ENCODE results near the gene AMZ1.

AMZ1 gene, protein sequence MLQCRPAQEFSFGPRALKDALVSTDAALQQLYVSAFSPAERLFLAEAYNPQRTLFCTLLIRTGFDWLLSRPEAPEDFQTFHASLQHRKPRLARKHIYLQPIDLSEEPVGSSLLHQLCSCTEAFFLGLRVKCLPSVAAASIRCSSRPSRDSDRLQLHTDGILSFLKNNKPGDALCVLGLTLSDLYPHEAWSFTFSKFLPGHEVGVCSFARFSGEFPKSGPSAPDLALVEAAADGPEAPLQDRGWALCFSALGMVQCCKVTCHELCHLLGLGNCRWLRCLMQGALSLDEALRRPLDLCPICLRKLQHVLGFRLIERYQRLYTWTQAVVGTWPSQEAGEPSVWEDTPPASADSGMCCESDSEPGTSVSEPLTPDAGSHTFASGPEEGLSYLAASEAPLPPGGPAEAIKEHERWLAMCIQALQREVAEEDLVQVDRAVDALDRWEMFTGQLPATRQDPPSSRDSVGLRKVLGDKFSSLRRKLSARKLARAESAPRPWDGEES

DNA sequence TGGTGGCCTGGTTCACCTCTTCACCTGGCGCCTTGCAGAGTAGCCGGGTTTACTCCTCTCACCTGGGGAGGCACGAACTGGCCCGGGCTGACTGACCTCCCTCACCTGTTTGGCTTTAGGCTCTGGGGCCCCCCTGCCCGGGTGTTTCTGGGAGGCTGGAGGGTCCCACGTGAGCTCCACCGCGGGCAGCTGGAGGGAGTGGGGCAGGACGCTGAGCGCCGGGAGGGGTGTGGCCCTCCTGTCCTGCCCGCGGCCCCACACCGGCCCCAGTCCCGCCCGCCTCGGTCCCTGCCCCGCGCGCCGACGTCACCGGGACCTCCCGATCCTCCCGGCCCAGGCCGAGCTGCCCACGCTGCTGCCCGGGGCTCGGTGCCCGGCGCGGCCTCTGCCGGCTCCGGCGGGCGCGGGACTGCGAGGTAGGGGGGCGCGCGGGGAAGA, at the start of gene AMZ1:
Gene AMZ1, plus strand, starts transcription at position 322 of the 438 bp plus-strand sequence. CDS start 12,250 bp downstream, outside the sequence.
- DNase-seq (ENCODE audit: low read depth in 2 of 2) = no peak

DNA sequence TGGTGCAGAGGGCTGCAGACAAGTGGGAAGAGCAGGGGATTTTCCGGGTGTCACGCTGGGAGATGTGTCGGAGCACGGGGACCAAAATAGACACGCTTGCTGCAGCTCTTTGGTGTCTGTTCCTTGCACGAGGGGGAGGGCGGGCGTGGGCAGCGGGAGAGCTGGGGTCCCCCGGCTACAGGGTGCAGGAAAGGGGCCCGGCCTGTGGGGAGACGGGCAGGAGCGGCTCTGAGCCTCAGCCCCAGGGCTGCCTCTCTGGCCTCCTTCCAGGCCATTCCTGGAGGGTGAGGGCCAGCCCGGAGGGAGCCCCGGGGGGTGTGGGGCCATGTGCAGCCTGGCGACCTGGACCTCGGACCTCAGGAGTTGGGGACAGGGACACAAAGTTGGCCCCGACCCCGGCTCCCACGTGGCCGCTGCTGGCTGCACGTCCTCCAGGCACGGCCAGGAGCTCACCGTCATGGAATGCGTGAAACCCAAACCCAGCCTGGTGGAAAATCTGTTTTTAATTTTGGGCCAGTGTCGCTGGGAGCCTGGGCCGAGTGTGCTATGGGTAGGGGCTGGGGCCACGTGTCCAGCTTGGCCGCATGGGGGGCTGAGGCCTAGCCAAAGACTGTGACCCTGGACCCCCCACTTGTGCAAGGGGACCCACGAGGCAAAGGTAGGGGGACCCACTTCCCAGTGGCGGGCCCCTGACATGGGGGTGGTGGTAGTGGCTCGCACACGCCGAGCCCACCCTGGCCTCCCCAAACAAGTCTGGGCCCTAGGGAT, 49.6 kb upstream of the AMZ1 start:
- no peak for DNase-seq (ENCODE audit: low read depth in 2 of 2)

DNA sequence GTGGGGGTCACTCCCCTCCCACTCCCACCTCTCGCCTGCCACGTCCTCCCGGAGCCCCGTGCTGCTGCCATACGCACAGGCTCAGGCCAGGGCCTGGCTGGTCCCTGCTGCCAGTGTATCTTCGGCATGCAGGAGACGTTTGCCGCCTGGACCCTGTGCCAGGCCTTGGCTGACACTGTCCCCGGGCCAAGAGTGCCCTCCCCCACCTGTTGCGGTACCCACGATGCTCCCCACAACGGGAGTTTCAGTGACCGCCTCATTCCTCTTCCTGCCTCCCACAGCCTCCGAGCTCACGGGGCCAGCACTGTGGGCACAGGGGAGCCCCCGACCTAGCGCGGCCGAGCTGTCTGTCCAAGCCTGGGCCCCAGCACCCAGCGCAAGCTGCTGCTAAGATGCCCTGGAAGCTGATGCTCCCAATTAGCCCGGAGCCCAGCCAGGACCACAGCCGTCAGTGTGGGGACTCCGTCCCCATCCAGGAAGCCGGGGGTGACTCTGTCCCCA, 48.8 kb upstream of the AMZ1 start:
- no peak for DNase-seq (ENCODE audit: low read depth in 2 of 2)

DNA sequence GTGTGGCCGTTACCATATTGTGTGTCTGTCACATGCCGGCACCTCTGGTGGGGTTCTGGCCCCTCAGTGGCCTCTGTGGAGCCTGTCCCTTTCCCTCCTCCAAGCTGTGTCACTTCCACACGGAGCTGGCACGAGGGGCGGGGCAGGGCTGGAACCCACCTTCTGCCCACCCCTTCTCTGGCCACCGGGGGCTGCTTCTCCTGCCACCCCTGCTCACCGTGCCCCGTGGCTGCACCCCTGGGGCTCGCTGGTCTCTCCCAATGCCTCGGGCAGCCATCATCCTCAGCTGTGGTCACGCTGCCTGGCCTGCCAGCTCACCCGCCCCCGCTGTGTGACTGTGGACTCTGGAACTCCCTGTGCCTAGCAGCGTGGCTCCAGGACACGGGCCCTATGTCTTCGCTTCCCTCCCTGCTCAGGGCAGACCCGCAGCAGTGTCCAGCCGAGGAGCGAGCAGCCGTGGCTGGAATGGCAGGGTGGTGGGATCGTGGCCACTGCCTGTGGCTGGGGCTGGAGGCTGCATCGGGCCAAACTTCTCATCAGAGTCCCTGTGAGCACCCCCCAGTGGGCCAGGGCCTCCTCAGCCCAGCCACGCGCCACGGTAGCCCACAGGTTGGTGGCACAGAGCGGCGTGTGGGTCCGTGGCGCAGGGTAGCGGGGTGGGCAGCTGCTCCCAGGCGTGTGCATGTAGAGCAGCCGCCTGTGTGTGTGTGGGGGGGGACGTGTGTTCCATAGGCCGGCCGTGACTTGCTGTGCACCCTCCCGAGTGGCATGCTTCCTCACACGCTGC, 48.1 kb upstream of the AMZ1 start:
- DNase-seq (ENCODE audit: low read depth in 2 of 2) = no peak

- no peak for DNase-seq (ENCODE audit: low read depth in 2 of 2)
Observed at GRCh38 chr7:2640482-2640830, 47.5 kb upstream of the AMZ1 start.

DNA sequence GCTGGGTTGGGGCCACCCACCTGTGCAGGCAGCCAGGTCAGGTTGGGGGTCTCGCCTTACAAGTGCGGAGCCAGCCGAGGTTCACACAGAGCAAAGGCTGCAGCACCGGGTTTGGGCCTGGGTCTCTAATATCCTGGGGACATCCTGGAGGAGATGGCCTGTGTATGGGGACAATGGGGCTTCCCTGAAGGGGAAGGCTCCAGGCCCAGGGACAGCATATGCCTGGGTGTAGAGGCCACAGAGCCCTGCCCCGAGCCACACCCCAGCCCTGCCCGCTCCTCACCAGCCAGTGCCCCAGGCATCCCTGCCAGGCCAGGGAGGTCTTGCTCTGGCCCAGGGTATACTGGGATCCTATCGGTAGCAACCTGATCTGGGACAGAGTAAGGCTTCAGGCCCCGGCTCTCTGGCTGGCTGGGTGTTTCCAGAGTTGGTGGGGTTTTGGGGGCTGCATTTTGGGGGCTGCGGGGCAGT, 47.1 kb upstream of the AMZ1 start:
- no peak for DNase-seq (ENCODE audit: low read depth in 2 of 2)

- no peak for DNase-seq (ENCODE audit: low read depth in 2 of 2)
Observed at GRCh38 chr7:2641406-2642393, 46.3 kb upstream of the AMZ1 start.

DNA sequence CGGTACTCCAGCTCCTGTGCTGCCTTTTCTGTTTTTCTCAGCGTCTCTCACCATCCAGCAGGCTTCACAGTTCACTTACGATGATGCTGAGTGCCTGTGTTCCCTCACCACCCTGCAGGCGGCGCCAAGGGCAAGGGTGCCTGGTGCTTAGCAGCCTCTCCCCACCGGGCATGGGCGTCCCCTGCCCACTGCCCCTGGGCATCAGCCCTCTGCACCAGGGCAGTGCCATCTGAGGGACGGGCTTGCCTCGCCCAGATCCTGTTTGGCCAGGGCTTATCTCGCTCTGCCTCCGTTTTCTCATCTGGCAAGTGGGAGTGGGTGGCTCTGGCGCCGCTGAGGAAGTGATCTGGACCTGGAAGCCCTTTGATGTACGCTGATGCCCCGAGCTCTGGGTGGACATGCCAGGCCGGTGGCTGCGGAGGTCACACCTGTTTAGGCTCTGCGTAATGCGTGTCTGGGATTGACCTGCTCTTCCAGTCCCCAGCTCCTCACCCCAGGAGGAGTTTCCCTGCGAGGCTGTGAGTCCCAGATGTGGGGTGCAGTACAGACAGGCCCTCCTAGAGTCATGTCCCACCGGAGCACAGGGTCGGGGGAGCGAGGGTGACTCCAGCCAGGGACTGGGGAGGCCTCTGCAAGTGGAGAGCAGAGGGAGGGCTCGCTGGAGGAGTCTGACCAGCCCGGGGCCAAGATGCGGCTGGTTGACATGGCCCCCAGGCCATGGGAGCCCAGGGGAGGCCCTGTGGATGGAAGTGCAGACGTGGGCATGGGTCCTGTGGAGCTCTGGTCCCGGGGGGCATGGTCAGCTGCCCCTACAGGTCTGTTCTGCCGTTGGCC, 44.4 kb upstream of the AMZ1 start:
- no peak for DNase-seq (ENCODE audit: low read depth in 2 of 2)

DNA sequence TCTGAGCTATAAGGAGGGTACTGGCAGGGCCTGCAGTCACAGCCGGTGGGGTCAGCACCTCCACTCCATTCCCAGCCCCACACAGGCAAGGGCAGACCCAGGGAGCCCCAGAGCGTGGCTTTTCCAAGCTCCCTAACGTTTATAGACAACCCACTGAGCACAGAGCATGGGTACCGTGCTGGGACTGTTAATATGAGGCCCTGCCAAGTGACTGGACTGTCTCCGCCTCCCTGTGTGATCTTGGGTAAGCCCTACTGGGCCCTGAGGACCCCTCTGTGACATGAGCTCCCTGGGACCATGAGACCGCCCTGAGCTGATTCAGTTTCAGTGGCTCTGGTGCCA, 43.8 kb upstream of the AMZ1 start:
- DNase-seq (ENCODE audit: low read depth in 2 of 2) = no peak

DNA sequence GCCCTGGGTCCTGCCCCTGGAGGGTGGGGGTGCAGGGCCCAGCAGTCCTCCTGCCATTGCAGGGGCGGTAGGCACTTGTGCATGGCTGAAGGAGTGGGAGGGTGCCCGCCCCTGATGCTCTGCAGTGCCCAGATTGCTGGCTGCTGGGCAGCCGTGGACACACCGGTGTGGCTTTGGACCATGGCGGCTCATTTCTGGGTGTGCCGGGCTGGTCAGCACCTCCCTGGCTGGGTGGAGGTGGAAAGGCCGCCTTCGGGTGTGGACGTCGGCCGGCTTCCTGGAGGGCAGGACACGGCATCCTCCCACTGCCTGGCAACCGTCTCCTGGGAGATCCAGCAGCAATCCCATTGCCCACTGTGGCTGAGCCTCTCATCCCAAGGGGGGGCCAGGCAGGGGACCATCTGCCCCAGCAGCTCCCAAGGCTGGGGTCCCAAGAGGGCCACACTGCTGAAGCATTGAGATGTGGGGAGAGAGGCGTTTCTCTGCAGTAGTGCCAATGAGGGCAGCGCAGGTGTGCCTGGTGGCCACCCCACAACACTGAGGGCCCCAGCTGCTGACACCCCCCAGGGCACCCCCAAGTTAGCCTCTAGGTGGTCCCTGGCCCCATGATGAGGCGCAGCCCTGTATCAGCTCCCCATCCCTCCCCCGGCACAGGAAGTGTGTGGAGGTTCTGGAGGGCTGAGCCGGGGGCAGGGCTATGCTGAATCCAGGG, 43.3 kb upstream of the AMZ1 start:
- DNase-seq (ENCODE audit: low read depth in 2 of 2) = no peak

GRCh38 chr7:2645274-2645868, 42.6 kb upstream of the AMZ1 start:
- no peak for DNase-seq (ENCODE audit: low read depth in 2 of 2)

DNA sequence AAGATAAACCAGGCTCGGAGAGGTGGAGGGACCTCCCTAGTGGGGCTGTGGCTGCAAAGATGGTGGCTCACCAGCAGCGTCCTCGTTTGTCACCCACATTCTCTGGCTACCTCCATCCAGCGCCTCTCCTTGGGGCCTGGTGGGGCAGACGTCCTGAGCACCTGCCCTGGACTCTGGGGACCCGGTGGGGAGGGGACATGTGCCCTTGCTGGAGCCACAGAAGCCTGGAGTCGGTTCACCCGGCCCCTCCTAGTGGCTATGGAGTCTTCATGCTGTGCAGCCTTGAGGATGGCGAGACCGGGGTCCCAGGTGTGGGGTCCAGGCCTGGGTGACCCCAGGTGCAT, 41.7 kb upstream of the AMZ1 start:
- no peak for DNase-seq (ENCODE audit: low read depth in 2 of 2)

GRCh38 chr7:2646680-2647571, 41.1 kb upstream of the AMZ1 start:
- no peak for DNase-seq (ENCODE audit: low read depth in 2 of 2)

- no peak for DNase-seq (ENCODE audit: low read depth in 2 of 2)
Observed at GRCh38 chr7:2647594-2648172, 40.3 kb upstream of the AMZ1 start.

GRCh38 chr7:2649139-2649838, 38.7 kb upstream of the AMZ1 start:
- DNase-seq (ENCODE audit: low read depth in 2 of 2) = no peak

DNA sequence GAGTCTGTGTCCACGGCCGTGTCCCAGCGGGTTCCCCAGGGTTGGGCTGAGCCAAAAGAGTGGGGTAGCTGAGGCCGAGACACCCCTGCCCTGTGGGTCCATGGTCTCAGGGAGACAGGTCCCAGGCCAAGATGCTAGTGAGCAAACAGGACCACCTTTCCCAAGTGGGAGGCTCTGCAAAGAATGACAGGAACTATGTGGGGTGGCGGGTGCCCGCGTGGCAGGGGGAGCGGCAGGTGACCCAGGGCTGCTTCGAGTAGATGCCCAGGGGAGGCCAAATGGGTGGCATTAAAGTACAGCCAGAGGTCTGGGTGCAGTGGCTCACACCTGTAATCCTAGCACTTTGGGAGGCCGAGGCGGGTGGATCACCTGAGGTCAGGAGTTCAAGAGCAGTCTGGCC, 38.0 kb upstream of the AMZ1 start:
- no peak for DNase-seq (ENCODE audit: low read depth in 2 of 2)

- DNase-seq (ENCODE audit: low read depth in 2 of 2) = no peak
Observed at GRCh38 chr7:2650451-2650850, 37.6 kb upstream of the AMZ1 start.
